Measurements from ENCODE around the gene NIM1K.
A peak's percentile ranks its signal among the peaks of the same experiment; 100 is the strongest.

NIM1K gene

GRCh38 chr5:43191740-43192557, at the start of gene NIM1K:
NIM1K (plus strand) TSS chr5:43192225; CDS start chr5:43245776, 53,551 bp downstream.
- Histone ChIP-seq H3K9ac (ENCODE audit: low read length) (no peak within 1 kb of the TSS), H3K27me3 (ENCODE audit: control insufficient read depth, insufficient read depth, low read length) (peaks cover 49% of the 10 kb centered on the region), H3K4me1 (ENCODE audit: control insufficient read depth, low read depth, low read length) (peaks cover 13% of the 10 kb centered on the region), H3K9me3 (ENCODE audit: control insufficient read depth, low read depth, low read length) (no peaks in the 10 kb centered on the region), H3K27ac (ENCODE audit: low read length) (no peak within 1 kb of the TSS), H3K4me3 (ENCODE audit: low read length) (peak within 1 kb of the TSS; percentile 70), H3K36me3 (ENCODE audit: control insufficient read depth, low read depth, low read length) (no peaks in the 10 kb centered on the region)

GRCh38 chr5:43145071-43145470, 47.0 kb upstream of the NIM1K start:
- Histone ChIP-seq H3K27me3 (ENCODE audit: control insufficient read depth, insufficient read depth, low read length) (no peaks in the 10 kb centered on the region), H3K36me3 (ENCODE audit: control insufficient read depth, low read depth, low read length) (peaks cover 9% of the 10 kb centered on the region), H3K4me3 (ENCODE audit: low read length) (no peak overlapping the region), H3K9ac (ENCODE audit: low read length) (no peak overlapping the region), H3K9me3 (ENCODE audit: control insufficient read depth, low read depth, low read length) (no peaks in the 10 kb centered on the region), H3K27ac (ENCODE audit: low read length) (no peak overlapping the region), H3K4me1 (ENCODE audit: control insufficient read depth, low read depth, low read length) (peaks cover 6% of the 10 kb centered on the region)

GRCh38 chr5:43146958-43147357, 45.1 kb upstream of the NIM1K start:
- peaks cover 9% of the 10 kb centered on the region for H3K36me3 ChIP-seq (ENCODE audit: control insufficient read depth, low read depth, low read length)
- no peak overlapping the region for H3K4me3 ChIP-seq (ENCODE audit: low read length)
- no peak overlapping the region for H3K27ac ChIP-seq (ENCODE audit: low read length)
- no peaks in the 10 kb centered on the region for H3K9me3 ChIP-seq (ENCODE audit: control insufficient read depth, low read depth, low read length)
- H3K27me3 ChIP-seq (ENCODE audit: control insufficient read depth, insufficient read depth, low read length): no peaks in the 10 kb centered on the region
- no peak overlapping the region for H3K9ac ChIP-seq (ENCODE audit: low read length)
- peaks cover 6% of the 10 kb centered on the region for H3K4me1 ChIP-seq (ENCODE audit: control insufficient read depth, low read depth, low read length)

GRCh38 chr5:43148417-43148816, 43.6 kb upstream of the NIM1K start:
- Histone ChIP-seq H3K4me3 (ENCODE audit: low read length) (no peak overlapping the region), H3K9me3 (ENCODE audit: control insufficient read depth, low read depth, low read length) (no peaks in the 10 kb centered on the region), H3K27me3 (ENCODE audit: control insufficient read depth, insufficient read depth, low read length) (no peaks in the 10 kb centered on the region), H3K36me3 (ENCODE audit: control insufficient read depth, low read depth, low read length) (peaks cover 11% of the 10 kb centered on the region), H3K4me1 (ENCODE audit: control insufficient read depth, low read depth, low read length) (peaks cover 6% of the 10 kb centered on the region), H3K9ac (ENCODE audit: low read length) (no peak overlapping the region), H3K27ac (ENCODE audit: low read length) (no peak overlapping the region)

GRCh38 chr5:43149231-43149630, 42.8 kb upstream of the NIM1K start:
- H3K36me3 ChIP-seq (ENCODE audit: control insufficient read depth, low read depth, low read length): peaks cover 11% of the 10 kb centered on the region
- H3K4me3 ChIP-seq (ENCODE audit: low read length): no peak overlapping the region

DNA sequence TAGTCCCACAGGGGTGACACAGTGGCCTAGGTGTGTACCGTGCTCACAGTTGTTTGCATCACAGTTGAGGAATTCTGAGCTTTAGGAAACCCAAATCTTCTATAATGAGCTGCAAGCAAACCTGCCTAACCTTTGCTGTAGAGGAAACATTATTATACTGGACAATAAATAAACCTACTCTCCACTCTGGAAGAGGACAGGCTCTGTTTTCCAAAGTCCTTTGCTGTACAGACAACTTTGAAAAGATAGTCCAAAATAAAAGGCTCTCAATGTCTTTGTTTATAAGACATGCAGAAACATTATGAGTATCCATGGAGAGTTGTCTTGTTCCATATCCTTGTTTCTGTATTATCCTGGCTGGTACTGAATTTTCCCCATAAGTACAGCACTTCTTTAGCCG, 42.0 kb upstream of the NIM1K start:
- H3K4me3 ChIP-seq (ENCODE audit: low read length): no peak overlapping the region
- no peak overlapping the region for H3K9ac ChIP-seq (ENCODE audit: low read length)
- H3K27ac ChIP-seq (ENCODE audit: low read length): no peak overlapping the region
- peaks cover 1% of the 10 kb centered on the region for H3K4me1 ChIP-seq (ENCODE audit: control insufficient read depth, low read depth, low read length)
- H3K27me3 ChIP-seq (ENCODE audit: control insufficient read depth, insufficient read depth, low read length): no peaks in the 10 kb centered on the region
- no peaks in the 10 kb centered on the region for H3K9me3 ChIP-seq (ENCODE audit: control insufficient read depth, low read depth, low read length)
- H3K36me3 ChIP-seq (ENCODE audit: control insufficient read depth, low read depth, low read length): peaks cover 8% of the 10 kb centered on the region

More at GRCh38 chr5:43149231-43149630, 42.8 kb upstream of the NIM1K start:
- no peaks in the 10 kb centered on the region for H3K9me3 ChIP-seq (ENCODE audit: control insufficient read depth, low read depth, low read length)
- H3K4me1 ChIP-seq (ENCODE audit: control insufficient read depth, low read depth, low read length): peaks cover 6% of the 10 kb centered on the region
- H3K9ac ChIP-seq (ENCODE audit: low read length): no peak overlapping the region
- no peak overlapping the region for H3K27ac ChIP-seq (ENCODE audit: low read length)
- H3K27me3 ChIP-seq (ENCODE audit: control insufficient read depth, insufficient read depth, low read length): no peaks in the 10 kb centered on the region

- Histone ChIP-seq H3K27ac (ENCODE audit: low read length) (no peak overlapping the region), H3K4me1 (ENCODE audit: control insufficient read depth, low read depth, low read length) (no peaks in the 10 kb centered on the region), H3K36me3 (ENCODE audit: control insufficient read depth, low read depth, low read length) (peaks cover 8% of the 10 kb centered on the region), H3K27me3 (ENCODE audit: control insufficient read depth, insufficient read depth, low read length) (no peaks in the 10 kb centered on the region), H3K9me3 (ENCODE audit: control insufficient read depth, low read depth, low read length) (no peaks in the 10 kb centered on the region), H3K9ac (ENCODE audit: low read length) (no peak overlapping the region), H3K4me3 (ENCODE audit: low read length) (no peak overlapping the region)
Measured at GRCh38 chr5:43150748-43151147, 41.3 kb upstream of the NIM1K start.

GRCh38 chr5:43152946-43153345, 39.1 kb upstream of the NIM1K start:
- H3K36me3 ChIP-seq (ENCODE audit: control insufficient read depth, low read depth, low read length): peaks cover 8% of the 10 kb centered on the region
- no peak overlapping the region for H3K4me3 ChIP-seq (ENCODE audit: low read length)
- no peaks in the 10 kb centered on the region for H3K27me3 ChIP-seq (ENCODE audit: control insufficient read depth, insufficient read depth, low read length)
- peaks cover 3% of the 10 kb centered on the region for H3K4me1 ChIP-seq (ENCODE audit: control insufficient read depth, low read depth, low read length)
- no peaks in the 10 kb centered on the region for H3K9me3 ChIP-seq (ENCODE audit: control insufficient read depth, low read depth, low read length)
- no peak overlapping the region for H3K27ac ChIP-seq (ENCODE audit: low read length)
- no peak overlapping the region for H3K9ac ChIP-seq (ENCODE audit: low read length)

- no peak overlapping the region for H3K9ac ChIP-seq (ENCODE audit: low read length)
- H3K4me1 ChIP-seq (ENCODE audit: control insufficient read depth, low read depth, low read length): peaks cover 3% of the 10 kb centered on the region
- H3K27ac ChIP-seq (ENCODE audit: low read length): no peak overlapping the region
- H3K27me3 ChIP-seq (ENCODE audit: control insufficient read depth, insufficient read depth, low read length): no peaks in the 10 kb centered on the region
- no peak overlapping the region for H3K4me3 ChIP-seq (ENCODE audit: low read length)
- H3K36me3 ChIP-seq (ENCODE audit: control insufficient read depth, low read depth, low read length): peaks cover 11% of the 10 kb centered on the region
- H3K9me3 ChIP-seq (ENCODE audit: control insufficient read depth, low read depth, low read length): no peaks in the 10 kb centered on the region
Measured at GRCh38 chr5:43154469-43154868, 37.6 kb upstream of the NIM1K start.

DNA sequence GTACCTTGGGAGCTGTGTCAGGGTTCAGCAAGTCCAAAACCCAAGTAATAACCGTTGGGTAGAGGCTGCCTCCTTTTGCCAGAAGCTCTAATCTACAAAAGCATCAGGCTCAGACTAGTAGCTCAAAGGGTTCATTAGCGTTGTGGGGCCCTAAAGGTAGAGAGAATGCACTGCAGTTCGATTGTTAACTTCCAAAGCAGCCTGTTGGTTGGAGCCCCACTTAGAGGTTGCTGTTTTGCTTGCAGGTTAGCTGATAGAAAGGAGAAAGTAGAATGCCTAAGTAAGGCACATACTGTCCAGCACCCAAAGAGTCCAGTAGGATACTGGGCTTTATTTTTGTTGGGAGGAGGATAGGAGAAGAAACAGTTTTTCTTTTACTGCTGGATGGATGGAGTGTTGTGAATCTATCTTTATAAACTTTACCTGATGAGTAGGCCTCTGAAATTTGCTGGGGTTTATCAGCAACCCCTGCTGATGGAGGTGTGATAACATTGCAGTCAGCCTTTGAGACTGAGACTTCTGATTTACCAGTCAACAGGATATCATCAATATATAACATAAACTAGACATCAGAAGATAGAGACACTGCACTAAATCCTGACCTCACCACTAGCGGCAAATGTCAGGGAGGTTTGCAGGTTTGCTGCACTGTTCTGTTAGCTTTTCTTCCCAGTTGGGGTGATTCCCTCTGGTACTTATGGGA, 36.5 kb upstream of the NIM1K start:
- Histone ChIP-seq H3K27ac (ENCODE audit: low read length) (no peak overlapping the region), H3K4me1 (ENCODE audit: control insufficient read depth, low read depth, low read length) (peaks cover 3% of the 10 kb centered on the region), H3K4me3 (ENCODE audit: low read length) (no peak overlapping the region), H3K9ac (ENCODE audit: low read length) (no peak overlapping the region), H3K9me3 (ENCODE audit: control insufficient read depth, low read depth, low read length) (no peaks in the 10 kb centered on the region), H3K27me3 (ENCODE audit: control insufficient read depth, insufficient read depth, low read length) (no peaks in the 10 kb centered on the region), H3K36me3 (ENCODE audit: control insufficient read depth, low read depth, low read length) (peaks cover 11% of the 10 kb centered on the region)

DNA sequence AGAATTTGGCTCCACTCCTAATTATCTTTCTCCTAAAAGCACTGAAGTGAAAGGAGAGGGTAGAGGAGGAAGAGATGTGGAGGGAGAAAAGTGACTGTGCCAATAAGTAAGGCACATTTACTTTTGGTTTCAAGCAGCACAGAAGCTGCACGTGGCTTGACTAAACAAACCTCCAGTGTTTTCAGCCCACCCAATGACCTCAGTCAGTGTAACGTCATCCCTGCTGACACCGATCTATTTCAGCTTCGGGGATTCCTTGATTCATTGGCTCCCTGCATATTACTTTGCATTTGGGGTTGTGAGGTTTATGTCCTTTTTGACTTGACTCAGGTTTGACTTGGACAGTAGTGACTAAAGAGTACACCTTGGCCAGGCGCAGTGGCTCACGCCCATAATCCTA, 35.6 kb upstream of the NIM1K start:
- peaks cover 3% of the 10 kb centered on the region for H3K4me1 ChIP-seq (ENCODE audit: control insufficient read depth, low read depth, low read length)
- no peaks in the 10 kb centered on the region for H3K27me3 ChIP-seq (ENCODE audit: control insufficient read depth, insufficient read depth, low read length)
- H3K9me3 ChIP-seq (ENCODE audit: control insufficient read depth, low read depth, low read length): no peaks in the 10 kb centered on the region
- no peak overlapping the region for H3K9ac ChIP-seq (ENCODE audit: low read length)
- H3K36me3 ChIP-seq (ENCODE audit: control insufficient read depth, low read depth, low read length): peaks cover 12% of the 10 kb centered on the region
- no peak overlapping the region for H3K4me3 ChIP-seq (ENCODE audit: low read length)
- no peak overlapping the region for H3K27ac ChIP-seq (ENCODE audit: low read length)
